22Rv1 (cell line): ENCODE data around the gene NR2F1-AS1.

ENCODE experiments used
- ZFX ChIP-seq: fragments of 450-650 bp; IDR thresholded peaks from 2 replicates; pipeline ENCODE4 v1.6.1; 2017; ENCODE audit warnings: antibody characterized with exemption, borderline replicate concordance
- TF ChIP-seq, protein P1 (sequence below): fragments of 450-650 bp; IDR thresholded peaks from 2 replicates; pipeline ENCODE4 v1.5.1; 2017; ENCODE audit warnings: mild to moderate bottlenecking

DNA sequence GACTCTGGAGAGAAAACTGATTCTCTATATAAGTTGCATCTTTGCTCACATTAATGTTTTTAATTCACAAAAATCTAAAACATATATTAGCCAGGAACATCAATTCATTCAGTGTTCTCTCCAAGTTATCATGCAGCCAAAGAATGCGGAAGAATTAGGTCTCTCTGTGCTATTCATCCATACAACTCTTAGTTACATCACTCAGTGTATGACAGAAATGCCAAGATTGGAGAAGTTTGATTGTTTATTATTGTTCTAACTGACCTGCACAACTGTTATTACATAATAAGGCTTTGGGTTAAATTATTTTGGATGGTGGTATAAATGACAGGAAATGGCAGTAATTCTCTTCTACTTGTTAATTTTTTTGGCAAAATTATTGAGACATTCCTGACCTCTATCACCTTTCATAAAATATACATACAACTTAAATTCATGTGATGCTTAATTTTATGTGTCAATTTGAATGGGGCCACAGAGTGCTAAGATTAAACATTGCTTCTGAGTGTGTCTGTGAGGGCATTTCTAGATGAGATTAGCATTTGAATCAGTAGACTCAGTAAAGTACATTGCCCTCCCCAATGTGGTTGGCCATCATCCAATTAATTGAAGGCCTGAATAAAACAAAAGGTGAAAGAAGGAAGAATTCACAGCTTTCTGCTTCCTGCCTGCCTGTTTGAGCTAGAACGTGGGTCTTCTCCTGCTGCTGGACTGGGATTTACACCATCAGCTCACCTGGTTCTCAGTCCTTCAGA lies 70.2 kb downstream of the NR2F1-AS1 start:
- TF ChIP-seq, protein P1, sequence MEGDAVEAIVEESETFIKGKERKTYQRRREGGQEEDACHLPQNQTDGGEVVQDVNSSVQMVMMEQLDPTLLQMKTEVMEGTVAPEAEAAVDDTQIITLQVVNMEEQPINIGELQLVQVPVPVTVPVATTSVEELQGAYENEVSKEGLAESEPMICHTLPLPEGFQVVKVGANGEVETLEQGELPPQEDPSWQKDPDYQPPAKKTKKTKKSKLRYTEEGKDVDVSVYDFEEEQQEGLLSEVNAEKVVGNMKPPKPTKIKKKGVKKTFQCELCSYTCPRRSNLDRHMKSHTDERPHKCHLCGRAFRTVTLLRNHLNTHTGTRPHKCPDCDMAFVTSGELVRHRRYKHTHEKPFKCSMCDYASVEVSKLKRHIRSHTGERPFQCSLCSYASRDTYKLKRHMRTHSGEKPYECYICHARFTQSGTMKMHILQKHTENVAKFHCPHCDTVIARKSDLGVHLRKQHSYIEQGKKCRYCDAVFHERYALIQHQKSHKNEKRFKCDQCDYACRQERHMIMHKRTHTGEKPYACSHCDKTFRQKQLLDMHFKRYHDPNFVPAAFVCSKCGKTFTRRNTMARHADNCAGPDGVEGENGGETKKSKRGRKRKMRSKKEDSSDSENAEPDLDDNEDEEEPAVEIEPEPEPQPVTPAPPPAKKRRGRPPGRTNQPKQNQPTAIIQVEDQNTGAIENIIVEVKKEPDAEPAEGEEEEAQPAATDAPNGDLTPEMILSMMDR = no peak
- TF ChIP-seq ZFX = no peak
